ENCODE results near the gene RHCG.

RHCG gene

GRCh38 chr15:89490814-89491315, 5.5 kb downstream of the RHCG start:
- Histone ChIP-seq H3K9me2 (ENCODE audit: low read depth, low read length) (no peaks in the 10 kb centered on the region), H3K4me1 (ENCODE audit: insufficient read depth, low read length, severe bottlenecking) (no peaks in the 10 kb centered on the region), H3K27ac (ENCODE audit: low read depth, low read length, poor library complexity, severe bottlenecking) (no peak overlapping the region), H3K9ac (ENCODE audit: low read length) (no peak overlapping the region), H3F3A (ENCODE audit: insufficient read depth, low read length) (no peaks in the 10 kb centered on the region), H3K27me3 (ENCODE audit: insufficient read depth, low read length) (no peaks in the 10 kb centered on the region), H3K79me2 (ENCODE audit: insufficient read depth, low read length) (no peaks in the 10 kb centered on the region), H3K4me2 (ENCODE audit: low read length) (no peak overlapping the region), H2AFZ (ENCODE audit: low read length) (no peak overlapping the region), H3K36me3 (ENCODE audit: insufficient read depth, low read length) (no peaks in the 10 kb centered on the region), H3K9me3 (ENCODE audit: low read length) (no peaks in the 10 kb centered on the region), H3K4me3 (ENCODE audit: low read depth, low read length, poor library complexity, severe bottlenecking) (no peak overlapping the region), H4K20me1 (ENCODE audit: insufficient read depth, low read length) (no peaks in the 10 kb centered on the region)
- no peak for TF ChIP-seq EZH2 (IDR thresholded peaks at IDR 0.05; ENCODE audit: borderline replicate concordance, low read length)
- no peak for TF ChIP-seq CTCF (IDR thresholded peaks at IDR 0.05; ENCODE audit: low read length)

- H3K4me3 ChIP-seq (ENCODE audit: low read depth, low read length, poor library complexity, severe bottlenecking): no peak overlapping the region
- no peaks in the 10 kb centered on the region for H3K79me2 ChIP-seq (ENCODE audit: insufficient read depth, low read length)
- H3K9me3 ChIP-seq (ENCODE audit: low read length): no peaks in the 10 kb centered on the region
- no peaks in the 10 kb centered on the region for H3K9me2 ChIP-seq (ENCODE audit: low read depth, low read length)
- no peaks in the 10 kb centered on the region for H3K27me3 ChIP-seq (ENCODE audit: insufficient read depth, low read length)
- TF ChIP-seq CTCF (IDR thresholded peaks at IDR 0.05; ENCODE audit: low read length) (no peak), EZH2 (IDR thresholded peaks at IDR 0.05; ENCODE audit: borderline replicate concordance, low read length) (no peak)
- no peaks in the 10 kb centered on the region for H3K4me1 ChIP-seq (ENCODE audit: insufficient read depth, low read length, severe bottlenecking)
- H3K36me3 ChIP-seq (ENCODE audit: insufficient read depth, low read length): no peaks in the 10 kb centered on the region
- no peaks in the 10 kb centered on the region for H4K20me1 ChIP-seq (ENCODE audit: insufficient read depth, low read length)
- H3K27ac ChIP-seq (ENCODE audit: low read depth, low read length, poor library complexity, severe bottlenecking): no peak overlapping the region
- no peak overlapping the region for H2AFZ ChIP-seq (ENCODE audit: low read length)
- H3F3A ChIP-seq (ENCODE audit: insufficient read depth, low read length): no peaks in the 10 kb centered on the region
- H3K4me2 ChIP-seq (ENCODE audit: low read length): no peak overlapping the region
- H3K9ac ChIP-seq (ENCODE audit: low read length): no peak overlapping the region
Measured at GRCh38 chr15:89490081-89490813, 6.1 kb downstream of the RHCG start.

- H2AFZ ChIP-seq (ENCODE audit: low read length): no peak overlapping the region
- no peaks in the 10 kb centered on the region for H3K27me3 ChIP-seq (ENCODE audit: insufficient read depth, low read length)
- H3K4me1 ChIP-seq (ENCODE audit: insufficient read depth, low read length, severe bottlenecking): no peaks in the 10 kb centered on the region
- H3K4me2 ChIP-seq (ENCODE audit: low read length): no peak overlapping the region
- no peak overlapping the region for H3K9ac ChIP-seq (ENCODE audit: low read length)
- no peaks in the 10 kb centered on the region for H3K79me2 ChIP-seq (ENCODE audit: insufficient read depth, low read length)
- H3K36me3 ChIP-seq (ENCODE audit: insufficient read depth, low read length): no peaks in the 10 kb centered on the region
- no peaks in the 10 kb centered on the region for H3F3A ChIP-seq (ENCODE audit: insufficient read depth, low read length)
- H3K9me3 ChIP-seq (ENCODE audit: low read length): no peaks in the 10 kb centered on the region
- TF ChIP-seq CTCF (IDR thresholded peaks at IDR 0.05; ENCODE audit: low read length) (no peak), EZH2 (IDR thresholded peaks at IDR 0.05; ENCODE audit: borderline replicate concordance, low read length) (no peak)
- no peak overlapping the region for H3K4me3 ChIP-seq (ENCODE audit: low read depth, low read length, poor library complexity, severe bottlenecking)
- H3K9me2 ChIP-seq (ENCODE audit: low read depth, low read length): no peaks in the 10 kb centered on the region
- no peak overlapping the region for H3K27ac ChIP-seq (ENCODE audit: low read depth, low read length, poor library complexity, severe bottlenecking)
- no peaks in the 10 kb centered on the region for H4K20me1 ChIP-seq (ENCODE audit: insufficient read depth, low read length)
Measured at GRCh38 chr15:89489376-89489775, 7.0 kb downstream of the RHCG start.

Data from OCI-LY1 (cell line).